Panc1 (cell line): ENCODE measurements around the gene HCN4.

Source experiments
- POLR2AphosphoS5 ChIP-seq: IDR thresholded peaks from 2 replicates; pipeline ENCODE4 v1.6.1; 2012; ENCODE audit warnings: mild to moderate bottlenecking, low read depth, low read length, moderate library complexity
- SIN3A ChIP-seq: IDR thresholded peaks from 2 replicates; pipeline ENCODE4 v1.6.1; 2012; ENCODE audit warnings: low read depth, mild to moderate bottlenecking, low read length, moderate library complexity, borderline replicate concordance; ENCODE audit not compliant: insufficient read depth
- TF ChIP-seq, protein P1 (sequence below), 2 experiments: IDR thresholded peaks; 2 replicates each; pipeline ENCODE4 v1.6.1; 2011 to 2012; ENCODE audit warnings: low read depth in 2 of 2, control low read depth in 1 of 2, low read length in 1 of 2, mild to moderate bottlenecking in 1 of 2, moderate library complexity in 1 of 2; ENCODE audit not compliant: insufficient read depth in 1 of 2
- TF ChIP-seq, protein P2 (sequence below): fragments of 450-650 bp; IDR thresholded peaks from 2 replicates; pipeline ENCODE4 v1.5.1; 2017; ENCODE audit warnings: mild to moderate bottlenecking

DNA sequence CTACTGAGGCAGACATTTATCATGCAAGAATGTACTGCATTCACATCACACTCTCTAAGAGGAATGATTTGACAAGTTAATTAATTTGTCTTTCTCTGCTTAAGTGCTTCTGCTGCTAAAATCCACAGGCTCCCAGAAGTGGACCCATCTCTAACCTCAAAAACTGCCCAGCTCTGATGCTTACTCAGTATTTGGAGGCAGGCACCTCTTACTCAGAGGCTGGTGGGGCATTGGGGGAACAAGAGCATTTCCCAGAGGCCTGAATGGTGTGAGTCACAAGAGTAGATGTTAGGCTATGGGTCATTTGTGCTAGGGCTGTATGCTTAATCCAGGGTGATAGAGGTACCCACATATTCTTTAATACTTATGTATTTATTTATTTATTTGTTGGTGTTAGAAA lies 34.4 kb upstream of the HCN4 start:
- TF ChIP-seq, protein P1, sequence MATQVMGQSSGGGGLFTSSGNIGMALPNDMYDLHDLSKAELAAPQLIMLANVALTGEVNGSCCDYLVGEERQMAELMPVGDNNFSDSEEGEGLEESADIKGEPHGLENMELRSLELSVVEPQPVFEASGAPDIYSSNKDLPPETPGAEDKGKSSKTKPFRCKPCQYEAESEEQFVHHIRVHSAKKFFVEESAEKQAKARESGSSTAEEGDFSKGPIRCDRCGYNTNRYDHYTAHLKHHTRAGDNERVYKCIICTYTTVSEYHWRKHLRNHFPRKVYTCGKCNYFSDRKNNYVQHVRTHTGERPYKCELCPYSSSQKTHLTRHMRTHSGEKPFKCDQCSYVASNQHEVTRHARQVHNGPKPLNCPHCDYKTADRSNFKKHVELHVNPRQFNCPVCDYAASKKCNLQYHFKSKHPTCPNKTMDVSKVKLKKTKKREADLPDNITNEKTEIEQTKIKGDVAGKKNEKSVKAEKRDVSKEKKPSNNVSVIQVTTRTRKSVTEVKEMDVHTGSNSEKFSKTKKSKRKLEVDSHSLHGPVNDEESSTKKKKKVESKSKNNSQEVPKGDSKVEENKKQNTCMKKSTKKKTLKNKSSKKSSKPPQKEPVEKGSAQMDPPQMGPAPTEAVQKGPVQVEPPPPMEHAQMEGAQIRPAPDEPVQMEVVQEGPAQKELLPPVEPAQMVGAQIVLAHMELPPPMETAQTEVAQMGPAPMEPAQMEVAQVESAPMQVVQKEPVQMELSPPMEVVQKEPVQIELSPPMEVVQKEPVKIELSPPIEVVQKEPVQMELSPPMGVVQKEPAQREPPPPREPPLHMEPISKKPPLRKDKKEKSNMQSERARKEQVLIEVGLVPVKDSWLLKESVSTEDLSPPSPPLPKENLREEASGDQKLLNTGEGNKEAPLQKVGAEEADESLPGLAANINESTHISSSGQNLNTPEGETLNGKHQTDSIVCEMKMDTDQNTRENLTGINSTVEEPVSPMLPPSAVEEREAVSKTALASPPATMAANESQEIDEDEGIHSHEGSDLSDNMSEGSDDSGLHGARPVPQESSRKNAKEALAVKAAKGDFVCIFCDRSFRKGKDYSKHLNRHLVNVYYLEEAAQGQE (IDR thresholded peaks at IDR 0.05; ENCODE audit: insufficient read depth in 1 of 2, low read depth in 2 of 2, low read length in 1 of 2), result no peak
- TF ChIP-seq, protein P2, sequence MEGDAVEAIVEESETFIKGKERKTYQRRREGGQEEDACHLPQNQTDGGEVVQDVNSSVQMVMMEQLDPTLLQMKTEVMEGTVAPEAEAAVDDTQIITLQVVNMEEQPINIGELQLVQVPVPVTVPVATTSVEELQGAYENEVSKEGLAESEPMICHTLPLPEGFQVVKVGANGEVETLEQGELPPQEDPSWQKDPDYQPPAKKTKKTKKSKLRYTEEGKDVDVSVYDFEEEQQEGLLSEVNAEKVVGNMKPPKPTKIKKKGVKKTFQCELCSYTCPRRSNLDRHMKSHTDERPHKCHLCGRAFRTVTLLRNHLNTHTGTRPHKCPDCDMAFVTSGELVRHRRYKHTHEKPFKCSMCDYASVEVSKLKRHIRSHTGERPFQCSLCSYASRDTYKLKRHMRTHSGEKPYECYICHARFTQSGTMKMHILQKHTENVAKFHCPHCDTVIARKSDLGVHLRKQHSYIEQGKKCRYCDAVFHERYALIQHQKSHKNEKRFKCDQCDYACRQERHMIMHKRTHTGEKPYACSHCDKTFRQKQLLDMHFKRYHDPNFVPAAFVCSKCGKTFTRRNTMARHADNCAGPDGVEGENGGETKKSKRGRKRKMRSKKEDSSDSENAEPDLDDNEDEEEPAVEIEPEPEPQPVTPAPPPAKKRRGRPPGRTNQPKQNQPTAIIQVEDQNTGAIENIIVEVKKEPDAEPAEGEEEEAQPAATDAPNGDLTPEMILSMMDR, result no peak
- no peak for TF ChIP-seq POLR2AphosphoS5
- no peak for TF ChIP-seq SIN3A
